GM10266 (cell line): Measurements from ENCODE around the gene NEAT1.

Experiments used
- DNase-seq: peaks from one replicate; pipeline ENCODE4 v3.0.0; 2012; ENCODE audit errors: extremely low spot score
- TF ChIP-seq, protein P1 (sequence below): IDR thresholded peaks from 2 replicates; pipeline ENCODE4 v1.5.1; 2012; ENCODE audit warnings: mild to moderate bottlenecking, low read depth; ENCODE audit not compliant: control insufficient read depth, insufficient read depth; ENCODE audit errors: missing control alignments

The NEAT1 gene

DNA sequence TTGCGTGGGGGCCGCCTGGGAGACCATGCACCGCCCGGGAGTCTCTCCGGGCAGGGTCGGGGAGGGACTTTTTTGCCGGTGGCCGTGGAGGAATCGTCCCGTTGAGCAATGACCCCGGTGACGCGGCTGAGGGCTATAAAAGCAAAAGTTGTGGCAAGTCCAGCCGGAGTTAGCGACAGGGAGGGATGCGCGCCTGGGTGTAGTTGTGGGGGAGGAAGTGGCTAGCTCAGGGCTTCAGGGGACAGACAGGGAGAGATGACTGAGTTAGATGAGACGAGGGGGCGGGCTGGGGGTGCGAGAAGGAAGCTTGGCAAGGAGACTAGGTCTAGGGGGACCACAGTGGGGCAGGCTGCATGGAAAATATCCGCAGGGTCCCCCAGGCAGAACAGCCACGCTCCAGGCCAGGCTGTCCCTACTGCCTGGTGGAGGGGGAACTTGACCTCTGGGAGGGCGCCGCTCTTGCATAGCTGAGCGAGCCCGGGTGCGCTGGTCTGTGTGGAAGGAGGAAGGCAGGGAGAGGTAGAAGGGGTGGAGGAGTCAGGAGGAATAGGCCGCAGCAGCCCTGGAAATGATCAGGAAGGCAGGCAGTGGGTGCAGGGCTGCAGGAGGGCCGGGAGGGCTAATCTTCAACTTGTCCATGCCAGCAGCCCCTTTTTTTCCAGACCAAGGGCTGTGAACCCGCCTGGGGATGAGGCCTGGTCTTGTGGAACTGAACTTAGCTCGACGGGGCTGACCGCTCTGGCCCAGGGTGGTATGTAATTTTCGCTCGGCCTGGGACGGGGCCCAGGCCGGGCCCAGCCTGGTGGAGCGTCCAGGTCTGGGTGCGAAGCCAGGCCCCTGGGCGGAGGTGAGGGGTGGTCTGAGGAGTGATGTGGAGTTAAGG lies at the start of gene NEAT1:
Gene NEAT1, plus strand, starts transcription at position 166 of the 883 bp plus-strand sequence.
- TF ChIP-seq, protein P1, sequence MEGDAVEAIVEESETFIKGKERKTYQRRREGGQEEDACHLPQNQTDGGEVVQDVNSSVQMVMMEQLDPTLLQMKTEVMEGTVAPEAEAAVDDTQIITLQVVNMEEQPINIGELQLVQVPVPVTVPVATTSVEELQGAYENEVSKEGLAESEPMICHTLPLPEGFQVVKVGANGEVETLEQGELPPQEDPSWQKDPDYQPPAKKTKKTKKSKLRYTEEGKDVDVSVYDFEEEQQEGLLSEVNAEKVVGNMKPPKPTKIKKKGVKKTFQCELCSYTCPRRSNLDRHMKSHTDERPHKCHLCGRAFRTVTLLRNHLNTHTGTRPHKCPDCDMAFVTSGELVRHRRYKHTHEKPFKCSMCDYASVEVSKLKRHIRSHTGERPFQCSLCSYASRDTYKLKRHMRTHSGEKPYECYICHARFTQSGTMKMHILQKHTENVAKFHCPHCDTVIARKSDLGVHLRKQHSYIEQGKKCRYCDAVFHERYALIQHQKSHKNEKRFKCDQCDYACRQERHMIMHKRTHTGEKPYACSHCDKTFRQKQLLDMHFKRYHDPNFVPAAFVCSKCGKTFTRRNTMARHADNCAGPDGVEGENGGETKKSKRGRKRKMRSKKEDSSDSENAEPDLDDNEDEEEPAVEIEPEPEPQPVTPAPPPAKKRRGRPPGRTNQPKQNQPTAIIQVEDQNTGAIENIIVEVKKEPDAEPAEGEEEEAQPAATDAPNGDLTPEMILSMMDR = no peak
- peak; percentile 81 for DNase-seq

DNA sequence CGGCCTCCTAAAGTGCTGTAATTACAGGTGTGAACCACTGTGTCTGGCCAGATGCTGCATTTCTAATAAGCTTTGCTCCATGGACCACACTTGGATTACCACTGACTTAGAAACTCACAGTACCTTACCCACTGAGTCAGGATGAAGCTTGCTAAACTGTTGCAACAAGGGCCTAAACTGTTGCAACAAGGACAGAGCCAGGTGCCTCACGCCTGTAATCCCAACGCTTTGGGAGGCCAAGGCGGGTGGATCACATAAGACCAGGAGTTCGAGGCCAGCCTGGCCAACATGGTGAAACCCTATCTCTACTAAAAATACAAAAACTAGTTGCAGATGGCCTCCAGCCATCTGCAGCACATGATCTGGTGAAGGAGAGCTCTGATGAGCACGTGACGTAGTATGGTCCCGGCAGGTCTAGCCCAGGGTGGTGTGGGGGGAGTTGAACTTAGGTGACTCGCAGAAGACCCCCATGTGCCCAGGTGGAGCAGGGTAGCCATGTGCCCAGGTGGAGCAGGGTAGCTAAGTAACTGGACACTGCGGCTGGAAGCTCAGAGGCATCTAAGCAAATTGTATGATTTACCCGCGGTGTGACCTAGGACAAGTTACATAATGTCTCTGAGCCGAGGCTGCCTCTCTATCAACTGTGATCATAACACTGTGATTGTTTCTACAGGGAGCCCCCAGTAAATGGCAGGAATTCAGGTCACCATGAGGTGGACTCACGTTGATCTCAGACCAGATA lies 48.6 kb upstream of the NEAT1 start:
- DNase-seq = no peak
- TF ChIP-seq, protein P1 = no peak

DNA sequence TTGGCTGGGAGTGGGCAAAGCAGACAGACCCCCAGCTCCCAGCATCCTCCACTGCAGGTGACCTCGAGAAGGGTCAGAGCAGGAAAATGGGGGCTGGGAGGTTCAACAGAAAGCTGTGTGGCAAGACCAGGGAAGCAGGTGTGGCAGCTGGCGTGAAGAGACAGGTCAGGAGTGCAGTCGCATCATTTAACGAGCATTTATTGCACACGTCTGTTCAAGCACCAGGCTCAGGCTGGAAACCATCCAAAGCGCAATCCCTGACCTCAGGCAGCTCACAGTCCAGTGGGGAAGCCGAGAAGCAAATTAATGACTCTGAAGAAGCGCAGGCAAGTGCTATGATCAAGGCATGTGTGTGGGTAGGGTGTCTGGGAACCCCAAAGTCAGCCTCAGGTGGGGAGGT lies 47.6 kb upstream of the NEAT1 start:
- TF ChIP-seq, protein P1 = no peak
- DNase-seq = no peak

- DNase-seq = no peak
- TF ChIP-seq, protein P1 = no peak
Observed at GRCh38 chr11:65376138-65376713, 46.4 kb upstream of the NEAT1 start.

DNA sequence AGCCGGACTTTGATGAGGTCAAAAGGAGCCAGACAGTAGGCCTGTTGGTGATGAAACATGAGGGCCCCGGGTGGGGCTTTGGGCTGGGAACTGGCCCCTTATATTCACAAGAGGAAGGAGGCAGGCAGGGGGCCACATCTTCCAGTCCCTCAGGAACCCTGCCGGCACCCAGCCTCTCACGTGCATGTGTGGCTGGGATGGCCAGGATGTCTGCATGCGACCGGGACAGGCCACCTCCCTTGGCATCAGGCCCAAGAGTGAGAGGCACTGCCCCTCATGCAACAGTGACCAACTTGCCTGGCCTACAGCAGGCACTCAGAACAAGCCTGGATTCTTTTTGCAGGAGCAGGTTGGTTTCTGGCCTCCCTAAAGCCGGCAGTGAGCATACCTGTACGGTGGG lies 45.6 kb upstream of the NEAT1 start:
- no peak for DNase-seq
- TF ChIP-seq, protein P1 = no peak

- DNase-seq = no peak
- TF ChIP-seq, protein P1 = no peak
Observed at GRCh38 chr11:65377777-65378176, 44.8 kb upstream of the NEAT1 start.
